ENCODE data around the gene C2orf42.

DNA sequence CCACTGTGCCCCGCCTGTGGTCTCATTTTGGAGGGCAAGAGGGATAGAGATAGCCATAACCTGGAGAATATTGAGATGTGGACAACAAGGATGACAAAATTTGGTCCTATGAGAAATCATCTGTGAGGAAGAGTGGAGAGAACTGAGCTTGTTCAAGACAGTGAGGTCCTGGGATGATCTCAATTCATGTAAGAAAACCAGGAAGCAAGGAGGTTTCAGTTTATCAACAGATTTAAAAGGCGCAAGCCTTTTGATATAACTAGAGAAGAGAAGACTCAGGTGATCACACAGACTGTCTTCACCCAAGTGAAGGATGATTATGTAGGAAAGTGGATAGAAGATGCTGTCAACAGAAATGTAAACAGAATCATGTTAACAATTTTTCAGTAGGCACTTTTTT, 64.4 kb downstream of the C2orf42 start:
- TF ChIP-seq CTCF (conservative IDR thresholded peaks at IDR 0.05; ENCODE audit: low read depth, low read length), result no peak
- TF ChIP-seq POLR2A (IDR thresholded peaks at IDR 0.05; ENCODE audit: low read depth, low read length), result no peak
- TF ChIP-seq NFE2L2 (IDR thresholded peaks at IDR 0.05; ENCODE audit: low read depth, low read length), result no peak
- no peak for TF ChIP-seq MXI1 (IDR thresholded peaks at IDR 0.05; ENCODE audit: borderline replicate concordance, low read depth, low read length)
- TF ChIP-seq, protein P1, sequence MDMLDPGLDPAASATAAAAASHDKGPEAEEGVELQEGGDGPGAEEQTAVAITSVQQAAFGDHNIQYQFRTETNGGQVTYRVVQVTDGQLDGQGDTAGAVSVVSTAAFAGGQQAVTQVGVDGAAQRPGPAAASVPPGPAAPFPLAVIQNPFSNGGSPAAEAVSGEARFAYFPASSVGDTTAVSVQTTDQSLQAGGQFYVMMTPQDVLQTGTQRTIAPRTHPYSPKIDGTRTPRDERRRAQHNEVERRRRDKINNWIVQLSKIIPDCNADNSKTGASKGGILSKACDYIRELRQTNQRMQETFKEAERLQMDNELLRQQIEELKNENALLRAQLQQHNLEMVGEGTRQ (IDR thresholded peaks at IDR 0.05; ENCODE audit: low read depth, low read length), result no peak
- no peak for TF ChIP-seq CHD1 (IDR thresholded peaks at IDR 0.05; ENCODE audit: low read depth, low read length)
- no peak for TF ChIP-seq RCOR1 (IDR thresholded peaks at IDR 0.05; ENCODE audit: insufficient replicate concordance, low read length)
- no peak for TF ChIP-seq BHLHE40 (IDR thresholded peaks at IDR 0.05; ENCODE audit: low read depth, low read length)
- TF ChIP-seq MAFK (IDR thresholded peaks at IDR 0.05; ENCODE audit: low read depth, low read length), result no peak
- no peak for TF ChIP-seq CEBPB (IDR thresholded peaks at IDR 0.05; ENCODE audit: low read depth, low read length)
- TF ChIP-seq RAD21 (IDR thresholded peaks at IDR 0.05; ENCODE audit: low read length), result no peak
- TF ChIP-seq SMC3 (IDR thresholded peaks at IDR 0.05; ENCODE audit: low read depth, low read length), result no peak
